Chondrocyte (in vitro differentiated cells): ENCODE data around the gene LARGE2. TPM values are rescaled to one million over a fixed set of nuclear protein-coding genes. Genes with fewer than 3 reads are reported as not detected.

ENCODE experiments used
- DNase-seq: peaks from one replicate; pipeline ENCODE4 v3.0.0; 2021; ENCODE audit warnings: mixed read lengths, low spot score
- H3K27ac Mint-ChIP-seq: one replicate; pipeline ENCODE4 v1.8.0; 2021; ENCODE audit warnings: mild to moderate bottlenecking, moderate library complexity, mixed read lengths; ENCODE audit not compliant: unreplicated experiment
- H3K27me3 Mint-ChIP-seq: 2 replicates; pipeline ENCODE4 v1.8.0; 2021; ENCODE audit warnings: low read depth, mixed read lengths
- H3K36me3 Mint-ChIP-seq: 2 replicates; pipeline ENCODE4 v1.8.0; 2021; ENCODE audit warnings: low read depth, mixed read lengths
- H3K4me1 Mint-ChIP-seq: 2 replicates; pipeline ENCODE4 v1.8.0; 2021; ENCODE audit warnings: low read depth, mild to moderate bottlenecking, mixed read lengths
- H3K4me3 Mint-ChIP-seq: one replicate; pipeline ENCODE4 v1.8.0; 2021; ENCODE audit warnings: mild to moderate bottlenecking, moderate library complexity, mixed read lengths; ENCODE audit not compliant: unreplicated experiment
- H3K9me3 Mint-ChIP-seq: 2 replicates; pipeline ENCODE4 v1.8.0; 2021; ENCODE audit warnings: low read depth, mixed read lengths
- total RNA-seq: library from RNA; stranded (reverse); gene quantifications from 3 replicates; pipeline ENCODE4 v1.2.1, GENCODE V29; 2021
- TF ChIP-seq, protein P1 (sequence below): fragments of 200-600 bp; sonication (generic); IDR thresholded peaks from 2 replicates; pipeline ENCODE4 v1.5.0; 2021; ENCODE audit warnings: antibody characterized with exemption, mild to moderate bottlenecking, moderate library complexity

Gene LARGE2
- total RNA-seq, 1 donor from 2014 or later, result not detected

DNA sequence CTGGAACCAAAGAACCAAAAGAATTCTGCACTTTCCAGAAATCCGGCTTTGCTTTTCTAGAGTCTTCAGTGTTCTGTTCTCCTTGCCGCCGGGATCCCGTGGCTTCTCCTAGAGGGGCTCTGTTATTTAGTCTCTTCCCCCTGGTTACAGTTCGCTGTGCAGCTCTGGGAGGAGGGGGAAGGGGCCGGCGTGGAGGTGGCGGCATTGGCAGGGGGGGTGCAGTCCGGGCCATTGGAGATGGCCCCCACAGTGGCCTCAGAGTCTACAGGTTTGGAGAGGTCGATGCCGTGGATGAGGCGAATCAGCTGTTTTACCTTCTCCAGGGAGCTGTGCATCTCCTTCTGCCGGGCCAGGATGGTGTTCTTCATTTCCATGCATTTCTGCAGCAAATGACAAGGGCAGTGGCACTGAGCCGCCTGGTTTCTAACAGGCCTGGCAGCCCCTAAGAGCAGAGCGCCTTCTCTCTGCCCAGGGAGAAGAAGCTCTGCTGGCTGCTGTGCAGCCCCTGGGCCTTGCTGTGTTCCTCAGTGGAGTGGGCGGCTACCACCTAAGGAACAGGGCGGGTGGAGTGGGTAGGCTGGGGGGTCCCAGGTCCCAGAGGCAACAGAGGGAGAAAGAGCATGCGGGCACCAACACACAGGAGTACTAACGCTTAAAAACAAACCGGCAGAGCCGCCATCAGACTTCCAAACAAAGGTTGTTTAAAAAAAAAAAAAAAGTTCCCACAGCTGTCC, 11.6 kb downstream of the LARGE2 start:
- no peak for DNase-seq
- H3K9me3 Mint-ChIP-seq, result no peaks in the 10 kb centered on the region
- H3K27ac Mint-ChIP-seq, result no peak overlapping the region
- H3K27me3 Mint-ChIP-seq, result no peaks in the 10 kb centered on the region
- TF ChIP-seq, protein P1, sequence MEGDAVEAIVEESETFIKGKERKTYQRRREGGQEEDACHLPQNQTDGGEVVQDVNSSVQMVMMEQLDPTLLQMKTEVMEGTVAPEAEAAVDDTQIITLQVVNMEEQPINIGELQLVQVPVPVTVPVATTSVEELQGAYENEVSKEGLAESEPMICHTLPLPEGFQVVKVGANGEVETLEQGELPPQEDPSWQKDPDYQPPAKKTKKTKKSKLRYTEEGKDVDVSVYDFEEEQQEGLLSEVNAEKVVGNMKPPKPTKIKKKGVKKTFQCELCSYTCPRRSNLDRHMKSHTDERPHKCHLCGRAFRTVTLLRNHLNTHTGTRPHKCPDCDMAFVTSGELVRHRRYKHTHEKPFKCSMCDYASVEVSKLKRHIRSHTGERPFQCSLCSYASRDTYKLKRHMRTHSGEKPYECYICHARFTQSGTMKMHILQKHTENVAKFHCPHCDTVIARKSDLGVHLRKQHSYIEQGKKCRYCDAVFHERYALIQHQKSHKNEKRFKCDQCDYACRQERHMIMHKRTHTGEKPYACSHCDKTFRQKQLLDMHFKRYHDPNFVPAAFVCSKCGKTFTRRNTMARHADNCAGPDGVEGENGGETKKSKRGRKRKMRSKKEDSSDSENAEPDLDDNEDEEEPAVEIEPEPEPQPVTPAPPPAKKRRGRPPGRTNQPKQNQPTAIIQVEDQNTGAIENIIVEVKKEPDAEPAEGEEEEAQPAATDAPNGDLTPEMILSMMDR, result no peak
- H3K36me3 Mint-ChIP-seq, result peaks cover 17% of the 10 kb centered on the region
- peaks cover 6% of the 10 kb centered on the region for H3K4me1 Mint-ChIP-seq
- H3K4me3 Mint-ChIP-seq, result no peak overlapping the region

GRCh38 chr11:45934580-45935318, 12.3 kb downstream of the LARGE2 start:
- Mint-ChIP-seq H3K4me1 (peaks cover 6% of the 10 kb centered on the region), H3K4me3 (no peak overlapping the region), H3K27me3 (no peaks in the 10 kb centered on the region), H3K27ac (no peak overlapping the region), H3K36me3 (peaks cover 17% of the 10 kb centered on the region), H3K9me3 (no peaks in the 10 kb centered on the region)
- no peak for DNase-seq
- TF ChIP-seq, protein P1, result no peak

GRCh38 chr11:45935349-45936064, 13.1 kb downstream of the LARGE2 start:
- H3K27ac Mint-ChIP-seq, result no peak overlapping the region
- H3K9me3 Mint-ChIP-seq, result no peaks in the 10 kb centered on the region
- TF ChIP-seq, protein P1, result no peak
- H3K4me3 Mint-ChIP-seq, result no peak overlapping the region
- H3K27me3 Mint-ChIP-seq, result no peaks in the 10 kb centered on the region
- H3K4me1 Mint-ChIP-seq, result no peaks in the 10 kb centered on the region
- H3K36me3 Mint-ChIP-seq, result peaks cover 15% of the 10 kb centered on the region
- DNase-seq, result no peak

GRCh38 chr11:45936511-45937054, 14.1 kb downstream of the LARGE2 start:
- Mint-ChIP-seq H3K27ac (no peak overlapping the region), H3K4me3 (no peak overlapping the region), H3K9me3 (no peaks in the 10 kb centered on the region), H3K27me3 (no peaks in the 10 kb centered on the region), H3K36me3 (peaks cover 17% of the 10 kb centered on the region), H3K4me1 (no peaks in the 10 kb centered on the region)
- DNase-seq, result no peak
- TF ChIP-seq, protein P1, result no peak

GRCh38 chr11:45937916-45938315, 15.5 kb downstream of the LARGE2 start:
- no peaks in the 10 kb centered on the region for H3K4me1 Mint-ChIP-seq
- no peaks in the 10 kb centered on the region for H3K9me3 Mint-ChIP-seq
- no peak overlapping the region for H3K4me3 Mint-ChIP-seq
- H3K27me3 Mint-ChIP-seq, result no peaks in the 10 kb centered on the region
- no peak overlapping the region for H3K27ac Mint-ChIP-seq
- TF ChIP-seq, protein P1, result no peak
- peaks cover 16% of the 10 kb centered on the region for H3K36me3 Mint-ChIP-seq
- DNase-seq, result no peak
